Measurements from ENCODE around the gene UGT3A1.

The UGT3A1 gene

GRCh38 chr5:35920890-35921289 lies 70.3 kb downstream of the UGT3A1 start:
- DNase-seq (ENCODE audit: low read depth), result no peak
- H3K4me3 ChIP-seq (ENCODE audit: low read depth, low read length), result no peak overlapping the region
- TF ChIP-seq MYC (IDR thresholded peaks at IDR 0.05; ENCODE audit: low read depth, low read length), result no peak
- TF ChIP-seq CTCF (IDR thresholded peaks at IDR 0.05; ENCODE audit: low read depth, low read length), result no peak
- TF ChIP-seq MAX (IDR thresholded peaks at IDR 0.05; ENCODE audit: low read depth, low read length), result no peak
- TF ChIP-seq POLR2A (IDR thresholded peaks at IDR 0.05; ENCODE audit: extremely low read depth, insufficient read length), result no peak

- H3K4me3 ChIP-seq (ENCODE audit: low read depth, low read length), result no peak overlapping the region
- DNase-seq (ENCODE audit: low read depth), result no peak
- TF ChIP-seq MAX (IDR thresholded peaks at IDR 0.05; ENCODE audit: low read depth, low read length) (no peak), POLR2A (IDR thresholded peaks at IDR 0.05; ENCODE audit: extremely low read depth, insufficient read length) (no peak), MYC (IDR thresholded peaks at IDR 0.05; ENCODE audit: low read depth, low read length) (no peak), CTCF (IDR thresholded peaks at IDR 0.05; ENCODE audit: low read depth, low read length) (no peak)
Measured at GRCh38 chr5:35919191-35919590, 72.0 kb downstream of the UGT3A1 start.

GRCh38 chr5:35908814-35909213 lies 82.4 kb downstream of the UGT3A1 start:
- H3K4me3 ChIP-seq (ENCODE audit: low read depth, low read length), result no peak overlapping the region
- DNase-seq (ENCODE audit: low read depth), result no peak
- TF ChIP-seq CTCF (IDR thresholded peaks at IDR 0.05; ENCODE audit: low read depth, low read length) (no peak), MAX (IDR thresholded peaks at IDR 0.05; ENCODE audit: low read depth, low read length) (no peak), POLR2A (IDR thresholded peaks at IDR 0.05; ENCODE audit: extremely low read depth, insufficient read length) (no peak), MYC (IDR thresholded peaks at IDR 0.05; ENCODE audit: low read depth, low read length) (no peak)

GRCh38 chr5:35908228-35908627 lies 83.0 kb downstream of the UGT3A1 start:
- H3K4me3 ChIP-seq (ENCODE audit: low read depth, low read length), result no peak overlapping the region
- no peak for DNase-seq (ENCODE audit: low read depth)
- TF ChIP-seq CTCF (IDR thresholded peaks at IDR 0.05; ENCODE audit: low read depth, low read length) (no peak), POLR2A (IDR thresholded peaks at IDR 0.05; ENCODE audit: extremely low read depth, insufficient read length) (no peak), MYC (IDR thresholded peaks at IDR 0.05; ENCODE audit: low read depth, low read length) (no peak), MAX (IDR thresholded peaks at IDR 0.05; ENCODE audit: low read depth, low read length) (no peak)

- TF ChIP-seq MAX (IDR thresholded peaks at IDR 0.05; ENCODE audit: low read depth, low read length), result no peak
- no peak for TF ChIP-seq CTCF (IDR thresholded peaks at IDR 0.05; ENCODE audit: low read depth, low read length)
- TF ChIP-seq POLR2A (IDR thresholded peaks at IDR 0.05; ENCODE audit: extremely low read depth, insufficient read length), result no peak
- TF ChIP-seq MYC (IDR thresholded peaks at IDR 0.05; ENCODE audit: low read depth, low read length), result no peak
- DNase-seq (ENCODE audit: low read depth), result no peak
- H3K4me3 ChIP-seq (ENCODE audit: low read depth, low read length), result no peak overlapping the region
Measured at GRCh38 chr5:35904443-35905132, 86.6 kb downstream of the UGT3A1 start.

All from NB4 (cell line).